Activated CD8-positive, alpha-beta memory T cell treated with anti-CD3 and anti-CD28 coated beads for 4 hours (primary cell): Measurements from ENCODE around the gene LDB1.
A peak's percentile ranks its signal among the peaks of the same experiment; 100 is the strongest.

Source experiments
- DNase-seq, 2 donors: peaks; one replicate each; pipeline ENCODE4 v3.0.0-alpha.2; 2020; ENCODE audit warnings: low read depth in 2 of 2

Gene LDB1

GRCh38 chr10:102113261-102113955 is 6.8 kb downstream of the LDB1 start:
- no peak for DNase-seq

DNA sequence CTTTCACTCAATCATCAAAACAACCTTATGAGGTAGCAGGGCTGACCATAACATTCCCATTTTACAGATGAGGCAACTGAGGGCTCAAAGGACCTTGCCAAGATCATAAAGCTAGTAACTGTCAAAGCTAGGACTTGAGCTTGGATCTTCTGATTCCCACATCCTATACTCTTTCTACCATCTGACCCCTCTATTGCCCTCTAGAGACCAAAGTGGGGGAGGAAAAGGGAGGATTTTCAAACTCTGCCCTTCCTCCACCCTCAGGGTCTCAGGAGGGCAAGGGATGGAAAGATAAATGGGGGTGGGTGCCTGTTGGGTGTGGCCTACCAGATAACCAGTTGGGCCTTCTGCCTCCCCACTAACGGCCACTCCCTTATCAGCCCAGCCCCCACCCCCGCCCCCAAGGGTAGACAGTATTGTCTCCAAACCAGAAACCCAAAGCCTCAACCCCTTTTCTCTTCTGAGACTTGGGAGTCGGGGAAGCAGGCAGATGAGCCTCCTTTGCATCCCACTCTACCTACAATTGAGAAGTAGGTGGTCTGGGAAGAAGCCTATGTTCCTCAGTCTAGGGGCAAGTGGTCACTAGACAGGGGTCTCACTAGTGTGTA is 7.9 kb downstream of the LDB1 start:
- DNase-seq: no peak

DNA sequence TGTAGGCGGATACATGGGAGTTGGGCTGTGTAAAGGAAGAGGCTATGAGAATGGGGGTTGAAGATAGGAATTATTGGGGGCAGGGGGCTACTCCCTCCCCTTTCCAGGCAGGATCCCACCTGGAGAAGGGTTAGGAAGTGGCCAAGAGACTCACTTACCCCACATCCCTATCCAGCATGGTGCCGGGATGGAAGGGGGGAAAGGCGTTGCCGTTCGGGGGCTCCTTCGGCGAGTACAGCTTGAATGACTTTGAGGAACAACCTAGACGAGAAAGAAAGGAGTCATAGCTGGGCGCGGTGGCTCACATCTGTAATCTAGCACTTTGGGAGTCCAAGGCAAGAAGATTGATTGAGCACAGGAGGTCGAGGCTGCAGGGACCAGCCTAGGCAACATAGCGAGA is 8.9 kb downstream of the LDB1 start:
- DNase-seq: no peak

DNA sequence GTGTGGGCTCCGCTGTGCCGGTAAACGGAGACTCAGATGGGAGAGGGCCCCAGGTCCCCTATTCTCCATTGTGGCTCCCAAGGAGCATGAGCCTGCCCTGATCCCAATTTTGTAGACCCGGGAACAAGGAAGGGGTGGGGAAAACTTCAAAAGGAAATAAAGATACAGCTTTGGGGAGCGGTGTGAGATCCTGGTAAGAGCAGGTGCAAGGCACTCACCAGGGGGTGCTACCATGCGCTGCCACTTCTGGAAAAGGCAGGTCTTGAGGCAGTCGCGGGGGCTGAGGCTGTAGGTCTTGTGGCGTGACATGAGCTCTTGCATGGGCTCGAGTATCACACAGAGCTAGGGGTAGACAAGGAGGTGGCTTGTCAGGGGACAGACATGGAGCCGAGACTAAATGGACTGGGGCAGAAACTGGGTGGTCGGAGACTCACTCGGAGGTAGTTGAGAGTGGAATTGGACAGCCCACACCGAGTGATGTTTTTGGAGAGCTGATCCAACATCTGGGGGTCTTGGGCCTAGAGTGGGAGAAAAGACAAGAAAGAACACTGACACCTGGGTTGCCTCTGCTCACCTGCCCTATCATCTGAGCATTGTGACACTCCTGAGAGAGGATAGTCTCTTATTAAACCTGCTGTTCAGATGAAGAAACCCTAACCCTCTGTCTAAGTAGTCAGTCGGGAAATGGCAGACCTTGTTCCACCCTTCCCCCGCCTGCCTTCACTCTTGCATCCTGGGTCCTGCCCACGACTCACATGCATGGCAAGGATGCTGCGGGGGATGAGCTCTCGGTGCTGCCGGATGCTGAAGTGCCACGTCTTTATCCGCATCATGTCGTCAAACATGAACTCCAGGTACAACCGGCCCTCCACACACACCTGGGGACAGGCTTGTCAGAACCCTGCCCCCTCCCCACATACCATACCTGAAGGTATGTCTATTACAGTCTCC is 10.7 kb downstream of the LDB1 start:
- no peak for DNase-seq

DNA sequence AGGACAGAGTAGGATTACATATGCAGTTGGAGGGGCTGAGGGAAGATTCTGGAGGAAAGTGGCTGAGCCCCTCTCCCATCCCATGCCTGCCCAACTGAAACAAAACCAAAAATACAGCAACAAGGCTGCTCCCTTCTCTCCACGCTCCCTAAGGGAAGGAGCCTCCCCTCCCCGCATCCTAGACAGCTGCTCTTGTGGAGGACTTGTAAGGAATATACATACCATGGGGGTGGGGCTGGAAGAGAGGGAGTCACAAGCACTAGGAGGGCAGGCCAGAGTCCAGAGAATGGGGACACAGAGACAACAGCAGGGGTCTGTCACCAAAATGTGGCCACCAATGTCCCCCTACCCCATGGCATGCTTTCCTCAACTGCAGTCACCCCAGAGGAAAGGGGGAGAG is 13.2 kb downstream of the LDB1 start:
- no peak for DNase-seq

DNA sequence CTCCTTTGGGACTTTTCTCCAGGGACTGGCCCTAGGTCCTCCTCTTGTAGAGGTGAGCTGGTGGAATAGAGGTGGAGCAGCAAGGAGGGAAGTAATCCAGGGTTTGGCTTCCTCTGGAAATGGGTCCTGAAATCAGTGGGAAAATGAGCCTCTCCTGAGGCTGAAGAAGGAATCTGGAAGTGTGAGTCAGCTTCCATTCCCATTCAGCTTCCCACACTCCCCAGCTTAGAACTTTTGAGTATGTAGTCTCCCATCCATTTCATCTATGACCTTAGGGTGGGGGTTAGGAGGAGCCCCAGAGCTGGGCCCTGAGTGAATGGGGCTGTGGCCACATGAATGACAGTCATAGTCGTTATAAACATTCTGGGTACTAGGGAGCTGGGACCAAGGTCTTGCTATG is 17.7 kb downstream of the LDB1 start:
- DNase-seq: no peak

- no peak for DNase-seq
Measured at GRCh38 chr10:102101152-102101551, 19.0 kb downstream of the LDB1 start.

DNA sequence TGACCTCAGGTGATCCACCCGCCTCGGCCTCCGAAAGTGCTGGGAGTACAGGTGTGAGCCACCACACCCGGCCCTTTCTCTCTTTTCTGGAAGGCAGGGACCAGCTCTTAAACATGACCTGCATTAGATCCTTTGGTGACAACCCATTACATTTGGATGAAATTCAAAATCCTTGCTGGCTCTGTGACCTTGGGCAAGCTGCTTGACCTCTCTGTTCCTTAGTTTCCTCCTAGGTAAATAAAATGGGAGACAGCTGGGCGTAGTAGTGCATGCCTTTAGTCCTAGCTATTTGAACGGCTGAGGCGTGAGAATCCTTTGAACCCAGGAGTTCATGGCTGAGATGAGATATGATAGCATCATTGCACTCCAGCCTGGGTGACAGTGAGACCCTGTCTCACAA is 23.7 kb downstream of the LDB1 start:
- DNase-seq: no peak

- DNase-seq: no peak
Measured at GRCh38 chr10:102090772-102091171, 29.4 kb downstream of the LDB1 start.

DNA sequence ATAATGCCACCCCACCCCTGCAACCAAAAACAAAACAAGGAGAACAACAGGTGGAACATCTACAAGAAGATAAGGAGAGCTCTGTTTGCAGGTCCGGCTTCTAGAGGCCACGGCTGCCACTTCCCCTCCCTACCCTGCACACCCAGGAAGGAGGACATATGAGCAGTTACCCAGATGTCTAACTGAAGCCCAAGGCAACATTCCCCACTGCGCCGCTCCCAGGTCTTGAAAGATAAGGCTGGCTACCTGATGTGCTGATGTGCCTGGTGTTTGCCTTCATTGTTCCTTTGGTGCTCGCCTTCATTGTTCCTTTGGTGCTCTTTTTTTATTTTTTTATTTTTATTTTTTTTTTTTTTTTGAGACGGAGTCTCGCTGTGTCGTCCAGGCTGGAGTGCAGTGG is 34.0 kb downstream of the LDB1 start:
- no peak for DNase-seq

- DNase-seq: no peak
Measured at GRCh38 chr10:102085336-102085735, 34.8 kb downstream of the LDB1 start.

DNA sequence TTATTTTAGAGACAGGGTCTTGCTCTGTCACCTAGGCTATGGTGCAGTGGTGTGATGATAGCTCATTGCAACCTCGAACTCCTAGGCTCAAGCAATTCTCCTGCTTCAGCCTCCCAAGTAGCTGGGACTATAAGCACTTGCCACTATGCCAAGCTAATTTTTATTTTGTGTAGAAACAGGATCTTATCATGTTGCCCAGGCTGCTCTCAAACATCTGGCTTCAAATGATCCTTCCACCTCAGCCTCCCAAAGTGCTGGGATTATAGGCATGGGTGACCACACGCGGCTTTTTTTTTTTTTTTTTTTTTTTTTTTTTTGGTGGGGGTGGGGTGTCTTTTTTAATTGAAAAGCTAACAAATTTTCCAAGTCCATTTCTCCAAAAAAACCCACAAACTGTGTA is 36.6 kb downstream of the LDB1 start:
- no peak for DNase-seq

GRCh38 chr10:102072673-102073527 is 47.3 kb downstream of the LDB1 start:
- DNase-seq: peak; percentile 58 to 66

GRCh38 chr10:102069071-102069470 is 51.1 kb downstream of the LDB1 start:
- no peak for DNase-seq

DNA sequence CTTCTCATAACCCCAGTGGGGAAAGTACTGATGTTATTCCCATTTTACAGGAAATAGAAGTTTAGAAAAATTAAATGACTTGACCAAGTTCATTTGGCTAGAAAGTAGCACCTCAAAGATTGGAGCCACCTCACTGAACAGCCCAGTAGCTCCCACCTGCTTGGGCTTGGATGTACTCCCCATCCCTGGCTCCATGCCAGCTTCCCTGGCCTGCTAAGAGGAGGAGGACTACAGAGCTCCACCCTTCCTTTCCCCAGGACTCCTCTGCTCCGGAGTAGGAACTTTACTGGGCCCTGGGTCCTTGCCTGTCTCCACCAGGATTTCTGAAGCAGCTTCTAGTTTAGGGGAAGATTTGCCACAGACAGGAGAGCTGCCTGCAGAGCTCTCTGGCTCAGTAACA is 52.0 kb downstream of the LDB1 start:
- no peak for DNase-seq

- no peak for DNase-seq
Measured at GRCh38 chr10:102067091-102067916, 52.9 kb downstream of the LDB1 start.

DNA sequence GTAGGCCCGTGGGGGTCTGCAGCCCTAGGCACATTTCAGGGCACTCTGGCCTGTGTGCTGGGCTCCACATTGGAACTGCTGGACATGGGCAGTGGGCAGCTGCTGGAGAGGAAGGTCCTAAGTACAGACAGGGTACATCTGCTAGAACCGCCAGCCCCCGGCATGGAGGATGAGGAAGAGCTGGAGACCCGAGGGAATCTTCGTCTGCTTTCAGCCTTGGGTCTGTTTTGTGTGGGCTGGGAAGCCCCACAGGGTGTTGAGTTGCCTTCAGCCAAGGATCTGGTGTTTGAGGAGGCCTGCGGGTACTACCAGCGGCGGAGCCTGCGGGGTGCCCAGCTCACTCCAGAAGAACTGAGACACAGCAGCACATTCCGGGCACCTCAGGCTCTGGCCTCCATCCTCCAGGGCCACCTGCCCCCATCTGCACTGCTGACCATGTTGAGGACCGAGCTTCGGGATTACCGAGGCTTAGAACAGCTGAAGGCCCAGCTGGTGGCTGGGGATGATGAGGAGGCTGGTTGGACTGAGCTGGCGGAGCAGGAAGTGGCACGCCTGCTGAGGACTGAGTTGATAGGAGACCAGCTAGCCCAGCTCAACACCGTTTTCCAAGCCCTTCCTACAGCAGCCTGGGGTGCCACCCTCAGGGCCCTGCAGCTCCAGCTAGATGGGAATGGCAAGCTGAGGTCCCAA is 53.6 kb downstream of the LDB1 start:
- no peak for DNase-seq

DNA sequence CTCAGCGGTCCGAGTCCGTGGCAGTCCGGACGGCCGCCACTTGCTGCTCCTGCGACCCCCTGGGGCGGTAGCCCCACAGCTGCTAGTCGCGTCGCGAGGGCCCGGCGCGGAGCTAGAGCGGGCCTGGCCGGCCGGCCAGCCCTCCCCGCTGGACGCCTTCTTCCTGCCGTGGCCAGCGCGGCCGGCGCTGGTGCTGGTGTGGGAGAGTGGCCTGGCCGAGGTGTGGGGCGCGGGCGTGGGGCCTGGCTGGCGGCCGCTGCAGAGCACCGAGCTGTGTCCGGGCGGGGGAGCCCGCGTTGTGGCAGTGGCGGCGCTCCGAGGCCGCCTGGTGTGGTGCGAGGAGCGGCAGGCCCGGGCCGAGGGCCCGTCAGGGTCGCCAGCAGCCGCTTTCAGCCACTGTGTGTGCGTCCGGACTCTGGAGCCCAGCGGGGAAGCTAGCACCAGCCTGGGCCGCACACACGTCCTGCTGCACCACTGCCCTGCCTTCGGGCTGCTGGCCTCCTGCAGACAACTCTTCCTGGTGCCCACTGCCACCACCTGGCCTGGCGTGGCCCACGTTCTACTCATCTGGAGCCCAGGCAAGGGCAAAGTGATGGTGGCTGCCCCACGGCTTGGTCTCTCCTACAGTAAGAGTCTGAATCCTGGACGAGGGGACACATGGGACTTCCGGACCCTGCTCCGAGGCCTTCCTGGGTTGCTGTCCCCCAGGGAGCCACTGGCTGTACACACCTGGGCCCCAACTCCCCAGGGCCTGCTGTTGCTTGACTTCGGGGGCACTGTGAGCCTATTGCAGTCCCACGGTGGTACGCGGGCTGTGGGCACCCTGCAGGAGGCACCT is 54.4 kb downstream of the LDB1 start:
- no peak for DNase-seq

GRCh38 chr10:102064868-102065560 is 55.2 kb downstream of the LDB1 start, which contains the start of gene HPS6:
Gene HPS6 (plus strand): TSS chr10:102065349. CDS start chr10:102065475, 126 bp downstream.
- DNase-seq: peak; percentile 72 to 74
